K562 (cell line): ENCODE data around the gene CBFA2T2. TPM values are rescaled to one million over a fixed set of nuclear protein-coding genes. Genes with fewer than 3 reads are reported as not detected.

Source experiments
- ATAC-seq: fragments of 200-7000 bp; cut with Tn5 transposase; 3 replicates; pipeline ENCODE4 v1.9.1; 2020; ENCODE audit warnings: moderate library complexity
- BruUV-seq: library from RNA; stranded (reverse); fragments of 400-500 nt; replicated peaks from 2 replicates; lab custom pipeline; 2021; lab: Mats Ljungman, UMichigan
- CTCF ChIA-PET: fragments of 300-600 bp; formaldehyde crosslinking; extraction: SDS; loops from one replicate; lab custom pipeline; 2021; ENCODE audit warnings: low intra/inter-chr PET ratio; lab: Yijun Ruan, JAX
- POLR2A ChIA-PET: fragments of 300-600, 350-650 bp; sonication (Branson Sonifier 250); formaldehyde crosslinking; extraction: SDS; loops from one replicate; lab custom pipeline; 2021; ENCODE audit warnings: antibody characterized with exemption, inconsistent platforms; lab: Yijun Ruan, JAX
- DNase-seq, 4 experiments: peaks; one replicate each; pipeline versions ENCODE4 v3.0.0 to v3.0.0-alpha.2; 2011 to 2018; ENCODE audit warnings: low spot score in 3 of 4, mixed read lengths in 3 of 4; ENCODE audit errors: extremely low read depth in 1 of 4
- FAIRE-seq: peaks from 2 replicates; lab custom pipeline; 2011; peaks lifted over from hg19 to GRCh38; lab: Jason Lieb, UNC
- H2AFZ ChIP-seq: 2 replicates; pipeline ENCODE4 v1.6.0; 2011; ENCODE audit warnings: low read depth, low read length, control low read depth, inconsistent platforms
- H3K27ac ChIP-seq: fragments of 200-600 bp; 3 replicates; pipeline ENCODE4 v1.8.0; 2011; ENCODE audit warnings: low read depth, mild to moderate bottlenecking, control low read depth, inconsistent platforms, low read length, moderate library complexity, mixed read lengths; ENCODE audit errors: extremely low read depth
- H3K27me3 ChIP-seq, 2 experiments: fragments of 300-600 bp in 1 of 2; 2 replicates in 1 of 2; 3 replicates in 1 of 2; pipeline versions ENCODE4 v1.6.0 to v1.8.0; 2011; ENCODE audit warnings: inconsistent platforms in 2 of 2, low read length in 2 of 2, mild to moderate bottlenecking in 1 of 2, mixed read lengths in 1 of 2, moderate library complexity in 1 of 2; ENCODE audit not compliant: control insufficient read depth in 2 of 2, insufficient read depth in 2 of 2
- H3K36me3 ChIP-seq: fragments of 300-600 bp; 3 replicates; pipeline ENCODE4 v1.8.0; 2011; ENCODE audit warnings: mild to moderate bottlenecking, low read length, inconsistent platforms; ENCODE audit not compliant: control insufficient read depth, insufficient read depth
- H3K4me1 ChIP-seq, 2 experiments: fragments of 200-600 bp in 1 of 2; replicated peaks in 1 of 2; 2 replicates in 1 of 2; 3 replicates in 1 of 2; pipeline versions ENCODE4 v1.5.1 to v1.8.0; 2011; ENCODE audit warnings: inconsistent platforms in 2 of 2, low read length in 2 of 2, mild to moderate bottlenecking in 1 of 2, mixed read lengths in 1 of 2, moderate library complexity in 1 of 2; ENCODE audit not compliant: control insufficient read depth in 2 of 2, insufficient read depth in 2 of 2
- H3K4me2 ChIP-seq: 2 replicates; pipeline ENCODE4 v1.6.1; 2011; ENCODE audit warnings: low read length, control low read depth, inconsistent platforms, mixed read lengths; ENCODE audit not compliant: insufficient read depth
- H3K4me3 ChIP-seq: fragments of 200-600 bp; sonication (generic), shearing (Covaris generic); 2 replicates; pipeline ENCODE4 v1.5.1; 2016; ENCODE audit warnings: control low read depth, inconsistent platforms
- H3K79me2 ChIP-seq: fragments of 200-600 bp; 3 replicates; pipeline ENCODE4 v1.8.0; 2011; ENCODE audit warnings: low read length, inconsistent platforms; ENCODE audit not compliant: control insufficient read depth, insufficient read depth
- H3K9ac ChIP-seq, 2 experiments: 2 replicates each; pipeline versions ENCODE4 v1.6.0 to v1.6.1; 2011; ENCODE audit warnings: low read depth in 2 of 2, low read length in 2 of 2, control low read depth in 1 of 2, inconsistent platforms in 1 of 2, mild to moderate bottlenecking in 1 of 2, mixed read lengths in 1 of 2; ENCODE audit not compliant: insufficient read depth in 1 of 2
- H3K9me1 ChIP-seq: one replicate; pipeline ENCODE4 v1.6.0; 2011; ENCODE audit warnings: inconsistent platforms, mild to moderate bottlenecking, low read length, moderate library complexity; ENCODE audit not compliant: control insufficient read depth, insufficient read depth
- H3K9me3 ChIP-seq: replicated peaks from 2 replicates; pipeline ENCODE4 v1.5.1; 2011; ENCODE audit warnings: low read depth, low read length, inconsistent platforms; ENCODE audit not compliant: control insufficient read depth, insufficient read depth
- H4K20me1 ChIP-seq: replicated peaks from 2 replicates; pipeline ENCODE4 v1.6.1; 2011; ENCODE audit warnings: low read length, inconsistent platforms, mixed read lengths; ENCODE audit not compliant: control insufficient read depth, insufficient read depth
- BCOR ChIP-seq: fragments of 450-650 bp; IDR thresholded peaks from 2 replicates; pipeline ENCODE4 v1.6.1; 2016
- CCAR2 ChIP-seq: fragments of 200-400 bp; formaldehyde crosslinking; IDR thresholded peaks from 2 replicates; pipeline ENCODE4 v1.6.1; 2017; ENCODE audit warnings: mild to moderate bottlenecking, low read depth, low read length
- ELK1 ChIP-seq: sonication (generic); formaldehyde crosslinking; IDR thresholded peaks from 2 replicates; pipeline ENCODE4 v1.8.1; 2022; ENCODE audit warnings: missing genetic modification reagents
- GTF2A2 ChIP-seq: IDR thresholded peaks from 2 replicates; pipeline ENCODE4 v1.6.1; 2016; ENCODE audit warnings: mild to moderate bottlenecking, missing genetic modification characterization, missing compliant biosample characterization
- MLX ChIP-seq, 2 experiments: fragments of 450-650 bp in 1 of 2; sonication (generic) in 1 of 2; formaldehyde crosslinking; conservative IDR thresholded peaks; 2 replicates each; pipeline versions ENCODE4 v1.4.0 to v1.8.1; 2020 to 2022; ENCODE audit warnings: mild to moderate bottlenecking in 1 of 2, missing genetic modification reagents in 1 of 2
- MYNN ChIP-seq, 2 experiments: sonication (generic); formaldehyde crosslinking in 1 of 2; IDR thresholded peaks; 2 replicates each; pipeline versions ENCODE4 v1.5.0 to v1.6.1; 2016 to 2020; ENCODE audit warnings: antibody characterized with exemption in 1 of 2, missing genetic modification reagents in 1 of 2
- PHB ChIP-seq: fragments of 250-450 bp; sonication (Bioruptor Pico); IDR thresholded peaks from 2 replicates; pipeline ENCODE4 v1.5.0; 2021
- POLR2AphosphoS5 ChIP-seq: IDR thresholded peaks from 2 replicates; pipeline ENCODE4 v1.6.1; 2011; ENCODE audit warnings: mild to moderate bottlenecking, low read depth, low read length, moderate library complexity; ENCODE audit not compliant: control insufficient read depth, insufficient read depth
- TARDBP ChIP-seq: fragments of 450-650 bp; IDR thresholded peaks from 2 replicates; pipeline ENCODE4 v1.6.1; 2016
- TCF3 ChIP-seq: sonication (generic); formaldehyde crosslinking; IDR thresholded peaks from 2 replicates; pipeline ENCODE4 v1.4.0; 2020; ENCODE audit warnings: mild to moderate bottlenecking, missing genetic modification reagents
- ZNF146 ChIP-seq: IDR thresholded peaks from one replicate; pipeline ENCODE4 v1.6.1; 2018; ENCODE audit warnings: missing compliant biosample characterization; ENCODE audit not compliant: unreplicated experiment
- in situ Hi-C: fragments of 300-500 bp; cut with MboI; formaldehyde crosslinking; loops from 4 replicates; pipeline ENCODE4 v1.15.0; 2018; ENCODE audit warnings: inconsistent platforms, mixed read lengths
- intact Hi-C: fragments of 100-400 bp; cut with micrococcal nuclease; formaldehyde crosslinking; loops from 2 replicates; pipeline ENCODE4 v1.14.2; 2022
- polyA plus RNA-seq, 8 experiments: library from polyadenylated mRNA; depleted of rRNA in 4 of 8; stranded (reverse) in 5 of 8; unstranded in 3 of 8; fragments of >200 nt; fragmentation: Nextera tagmentation in 2 of 8; fragmentation: Illumina TruSeq in 1 of 8; extraction: Ambion mirVana in 2 of 8; extraction: Trizol in 1 of 8; gene quantifications; 2 replicates each; pipeline versions ENCODE4 v1.2.1 to v1.2.3, GENCODE V29; 2011 to 2014; ENCODE audit warnings: inconsistent platforms in 1 of 8, missing spikeins in 1 of 8
- total RNA-seq, 7 experiments: library from RNA; depleted of rRNA in 6 of 7; stranded (reverse); fragments of >200 nt in 6 of 7; fragmentation: Illumina TruSeq in 2 of 7; extraction: Trizol in 2 of 7; gene quantifications; 2 replicates each; pipeline versions ENCODE4 v1.2.1 to v1.2.3, GENCODE V29; 2011 to 2021; ENCODE audit warnings: low replicate concordance in 1 of 7

The CBFA2T2 gene
- total and polyA plus RNA-seq, 9 of the 15 experiments (the other 6 are each of a cell fraction or from before 2014, with no cell fraction given), result 0.27 to 9.6 (median 5.8) TPM

GRCh38 chr20:33545763-33546162 is 55.9 kb downstream of the CBFA2T2 start:
- POLR2A ChIA-PET, result no interaction called here
- in situ Hi-C loops, result no loop called here
- Histone ChIP-seq H2AFZ (no peak overlapping the region), H3K4me3 (no peak overlapping the region), H3K9ac (no peak overlapping the region), H3K4me2 (no peak overlapping the region), H3K9me3 (no peaks in the 10 kb centered on the region), H3K27ac (no peak overlapping the region), H3K79me2 (no peaks in the 10 kb centered on the region), H3K4me1 (no peaks in the 10 kb centered on the region), H3K36me3 (no peaks in the 10 kb centered on the region; the same call in 2 of the 3 replicates), H4K20me1 (no peaks in the 10 kb centered on the region), H3K9me1 (no peaks in the 10 kb centered on the region), H3K27me3 (no peaks in the 10 kb centered on the region)
- DNase-seq, result no peak
- no peak for ATAC-seq
- CTCF ChIA-PET, result no interaction called here
- intact Hi-C loops, result no loop called here
- no TSS peak for BruUV-seq
- no peak for FAIRE-seq
- TF ChIP-seq CCAR2 (no peak), TCF3 (CRISPR knock-in tag) (no peak), POLR2AphosphoS5 (no peak), PHB (CRISPR knock-in tag) (no peak), ELK1 (no peak), TARDBP (no peak), ZNF146 (CRISPR knock-in tag) (no peak), MLX (CRISPR knock-in tag; conservative IDR thresholded peaks at IDR 0.05) (no peak), MYNN (IDR thresholded peaks at IDR 0.05) (no peak), MYNN (CRISPR knock-in tag; IDR thresholded peaks at IDR 0.05) (no peak), GTF2A2 (tag) (no peak), BCOR (no peak)
